GM21447 (cell line): Measurements from ENCODE around the gene CIDEB.
A peak's percentile ranks its signal among the peaks of the same experiment; 100 is the strongest.
"Not testable (repeated sequence)": the region's sequence is repeated elsewhere in the genome, so short reads cannot be mapped to it uniquely, and the experiment has no call there.

Experiments used
- ATAC-seq: cut with Tn5 transposase; IDR thresholded peaks from one replicate; pipeline ENCODE4 v1.9.1; 2021; ENCODE audit not compliant: unreplicated experiment

Gene CIDEB

DNA sequence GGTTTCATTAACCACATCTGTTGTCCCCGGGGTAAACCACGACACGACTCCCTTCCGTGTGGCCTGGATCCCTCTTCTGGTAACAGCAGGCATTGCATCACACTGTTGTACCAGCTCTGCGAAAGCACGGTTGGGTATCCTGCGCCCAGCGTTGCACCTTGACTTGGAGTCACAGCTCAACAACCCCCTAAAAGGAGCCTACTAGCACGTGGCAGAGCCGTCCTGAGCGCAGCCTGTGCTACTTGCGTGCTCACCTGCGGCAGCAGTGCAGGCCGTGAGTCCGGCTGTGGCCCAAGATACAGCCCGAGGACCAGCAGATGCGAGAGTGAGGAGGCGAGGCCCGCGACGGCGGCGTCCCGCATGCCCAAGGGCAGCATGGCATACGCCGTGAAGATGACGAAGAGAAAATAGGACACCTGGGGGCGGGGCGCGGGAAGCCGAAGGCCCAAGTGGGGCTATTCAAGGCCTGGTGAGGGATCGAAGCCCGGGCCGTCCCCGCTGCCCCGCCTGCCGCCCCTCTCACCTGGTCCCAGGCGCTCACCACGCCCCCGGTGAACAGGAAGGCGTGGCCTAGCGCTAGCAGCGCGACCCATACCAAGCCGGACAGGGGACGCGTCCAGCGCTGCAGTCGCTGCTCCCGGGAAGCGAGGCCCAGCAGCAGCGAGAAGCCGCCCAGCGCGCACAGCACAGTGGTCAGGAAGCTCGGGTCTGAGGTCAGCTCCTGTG lies 24.7 kb upstream of the CIDEB start:
- ATAC-seq: peak; percentile 85

DNA sequence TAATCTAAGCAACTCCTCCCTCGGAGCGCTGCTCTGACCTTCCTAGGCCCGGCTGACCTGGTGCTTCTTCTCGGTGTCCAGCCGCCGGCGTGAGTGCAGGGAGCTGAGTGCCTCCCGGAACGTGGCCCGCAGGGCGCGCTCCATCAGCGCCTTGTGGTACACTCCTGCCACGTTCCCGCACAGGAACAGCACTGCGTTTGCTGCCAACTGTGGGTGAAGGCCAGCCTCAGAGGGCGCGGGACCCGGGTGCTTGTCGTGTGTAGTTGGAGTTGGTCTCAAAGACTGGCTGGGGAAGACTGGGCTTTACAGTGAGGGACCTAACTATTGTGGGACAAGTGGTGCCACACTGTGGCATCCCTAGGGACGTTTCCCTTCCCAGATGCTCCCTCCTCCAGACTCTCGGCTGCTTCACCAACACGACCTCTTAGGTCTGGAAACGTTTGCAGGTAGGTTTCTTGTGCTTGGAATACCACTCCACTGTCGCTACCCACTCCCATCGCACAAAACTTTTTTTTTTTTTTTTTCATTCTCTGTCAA lies 24.0 kb upstream of the CIDEB start:
- no peak for ATAC-seq

DNA sequence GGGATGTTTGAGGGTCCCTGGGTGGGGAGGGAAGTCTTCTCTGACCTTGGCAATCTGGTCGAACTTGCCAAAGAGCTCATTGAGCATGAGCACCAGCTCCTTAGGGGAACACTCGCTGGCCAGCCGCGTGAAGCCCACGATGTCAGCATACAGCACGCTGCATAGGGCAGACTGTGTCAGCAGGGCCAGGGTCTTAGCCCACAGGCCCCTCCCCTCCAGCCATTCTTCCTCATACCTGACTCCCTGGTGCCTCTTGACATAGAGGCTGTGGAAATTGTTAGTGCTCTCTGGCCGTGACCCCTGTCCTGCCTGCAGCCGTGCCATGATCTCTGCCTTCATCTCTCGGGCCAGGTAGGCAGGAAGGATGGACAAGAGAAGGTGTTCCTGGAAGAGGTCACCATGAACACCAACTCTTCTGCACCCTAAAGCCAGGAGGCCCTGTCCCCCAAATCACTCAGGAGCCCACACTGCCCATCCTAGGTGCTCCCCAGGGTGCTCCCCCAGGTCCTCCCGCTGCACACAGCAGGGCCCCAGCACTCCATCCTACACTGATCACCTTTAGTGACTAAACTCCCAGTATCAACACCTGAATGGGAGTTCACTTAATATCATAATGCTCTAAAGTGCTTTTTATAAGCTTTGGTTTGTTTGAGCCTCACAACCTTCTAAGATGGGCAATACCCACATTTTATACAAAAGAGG lies 23.3 kb upstream of the CIDEB start:
- no peak for ATAC-seq

DNA sequence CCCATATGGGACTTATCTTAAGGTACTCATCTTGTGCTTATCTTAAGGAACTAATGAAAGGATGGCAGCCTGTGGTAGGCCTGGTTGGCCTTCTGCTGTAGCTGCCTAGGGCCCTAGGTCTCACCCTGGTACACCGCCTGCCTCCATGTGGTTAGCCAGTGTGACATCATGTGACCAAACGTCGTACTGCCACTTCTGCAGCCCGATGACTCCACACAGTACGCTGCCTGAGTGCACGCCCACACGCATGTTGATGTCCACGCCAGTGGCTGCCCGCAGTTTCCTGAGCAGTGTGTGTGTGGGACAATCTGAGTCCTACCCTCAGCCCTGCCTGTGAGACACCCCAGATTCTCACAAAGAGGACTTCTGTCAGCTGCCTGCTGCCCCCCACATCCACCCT lies 22.0 kb upstream of the CIDEB start:
- no peak for ATAC-seq

DNA sequence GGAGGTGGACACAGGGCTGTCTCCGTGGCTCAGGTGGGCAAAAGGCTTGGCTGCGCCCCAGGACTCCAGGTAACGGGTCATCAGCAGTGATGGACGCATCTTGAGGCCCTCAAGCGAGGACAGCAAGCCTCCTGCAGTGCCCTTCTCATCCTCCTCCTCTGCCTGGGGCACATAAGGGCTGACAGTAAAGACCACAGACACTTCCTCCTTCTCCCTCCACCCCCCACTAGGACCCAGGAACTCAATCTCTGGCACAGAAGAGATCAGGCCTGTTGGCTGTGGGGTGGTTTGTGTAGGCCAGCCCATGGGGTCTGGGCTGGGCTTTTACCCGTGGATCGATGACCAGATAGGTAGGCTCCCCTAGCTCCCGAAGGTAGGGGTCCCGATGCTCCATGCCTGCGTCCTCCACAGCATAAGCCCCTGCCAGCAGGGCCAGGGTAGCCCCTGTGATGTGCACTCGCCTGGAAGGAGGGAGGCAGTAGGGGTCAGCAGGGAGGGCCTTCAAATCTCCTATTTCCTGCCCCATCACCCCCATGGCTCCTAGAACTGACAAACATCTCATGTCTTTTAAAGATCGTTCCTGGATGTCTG lies 21.4 kb upstream of the CIDEB start:
- ATAC-seq: no peak

DNA sequence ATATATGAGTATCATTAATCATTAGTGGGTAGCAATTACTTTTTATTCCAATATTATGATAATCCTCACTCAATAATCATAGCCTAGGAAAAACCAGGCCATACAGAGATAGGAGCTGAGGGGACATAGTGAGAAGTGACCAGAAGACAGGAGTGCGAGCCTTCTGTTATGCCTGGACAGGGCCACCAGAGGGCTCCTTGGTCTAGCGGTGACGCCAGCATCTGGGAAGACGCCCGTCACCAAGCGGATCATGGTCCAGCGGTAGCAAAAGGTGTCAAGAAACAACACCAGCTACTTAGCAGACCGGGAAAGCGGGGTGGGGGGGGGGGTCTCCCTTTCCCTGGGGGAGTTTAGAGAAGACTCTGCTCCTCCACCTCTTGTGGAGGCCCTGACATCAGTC lies 20.1 kb upstream of the CIDEB start:
- not testable (repeated sequence) for ATAC-seq

DNA sequence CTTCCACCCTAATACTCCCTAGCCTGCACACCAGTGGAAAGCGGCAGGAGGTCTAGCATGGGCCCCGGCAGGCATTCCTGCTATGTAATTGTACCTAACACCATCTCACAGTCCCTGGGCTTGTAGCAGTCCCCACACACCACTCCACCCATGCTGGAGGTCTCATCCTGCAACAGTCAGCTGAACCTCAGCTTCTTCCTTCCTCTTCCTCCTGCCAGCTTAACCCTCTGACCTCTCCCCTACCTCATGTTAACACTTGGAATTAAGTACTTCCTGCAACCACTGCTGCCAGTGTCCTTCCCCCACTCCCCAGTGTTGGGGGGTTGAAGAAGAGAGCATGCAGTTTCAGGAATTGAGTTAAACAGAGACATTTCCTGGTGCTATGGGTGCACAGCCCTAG lies 19.5 kb upstream of the CIDEB start:
- no peak for ATAC-seq

DNA sequence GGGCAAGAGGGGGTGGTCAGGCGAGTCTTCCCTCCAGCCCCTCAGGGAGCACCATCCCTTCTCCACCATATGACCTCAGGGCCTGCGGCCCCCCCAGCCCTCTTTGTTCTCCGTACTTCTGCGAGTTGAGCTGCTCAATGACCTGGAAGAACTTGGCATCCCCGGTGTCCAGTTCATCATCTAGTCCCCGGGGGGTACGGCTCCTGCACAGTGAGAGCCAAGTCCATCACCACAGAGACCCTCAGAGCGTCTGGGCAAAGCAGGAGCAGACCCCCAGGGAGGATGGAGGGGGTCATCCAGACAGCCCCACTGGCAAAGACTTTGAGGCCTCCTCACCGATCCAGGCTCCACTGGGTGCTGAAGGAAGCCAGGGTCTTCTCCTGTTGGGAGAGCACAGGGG lies 18.2 kb upstream of the CIDEB start:
- no peak for ATAC-seq

DNA sequence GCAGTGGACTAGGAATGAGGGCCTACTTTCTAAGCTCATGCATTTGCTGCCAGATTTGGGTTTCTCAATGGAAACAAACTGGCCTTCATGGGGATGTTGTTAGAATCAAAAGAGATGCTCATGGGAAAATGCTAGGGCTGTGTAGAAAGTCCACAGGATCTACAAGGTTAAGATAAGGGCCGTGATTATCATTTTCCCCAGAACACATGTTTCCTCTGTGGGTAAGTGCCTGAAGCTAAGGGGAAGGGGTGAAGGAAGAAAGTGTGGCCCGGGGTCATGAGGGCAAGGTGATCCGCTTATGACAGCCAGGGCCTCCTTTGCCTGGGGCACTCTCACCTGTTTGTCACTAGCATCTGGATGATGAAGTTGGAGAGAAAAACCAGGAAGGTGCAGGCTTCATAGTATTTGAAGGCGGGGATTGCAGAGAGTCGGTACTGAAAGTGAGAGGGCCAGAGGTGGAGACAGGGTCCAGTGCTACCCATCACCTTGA lies 17.3 kb upstream of the CIDEB start:
- ATAC-seq: no peak

DNA sequence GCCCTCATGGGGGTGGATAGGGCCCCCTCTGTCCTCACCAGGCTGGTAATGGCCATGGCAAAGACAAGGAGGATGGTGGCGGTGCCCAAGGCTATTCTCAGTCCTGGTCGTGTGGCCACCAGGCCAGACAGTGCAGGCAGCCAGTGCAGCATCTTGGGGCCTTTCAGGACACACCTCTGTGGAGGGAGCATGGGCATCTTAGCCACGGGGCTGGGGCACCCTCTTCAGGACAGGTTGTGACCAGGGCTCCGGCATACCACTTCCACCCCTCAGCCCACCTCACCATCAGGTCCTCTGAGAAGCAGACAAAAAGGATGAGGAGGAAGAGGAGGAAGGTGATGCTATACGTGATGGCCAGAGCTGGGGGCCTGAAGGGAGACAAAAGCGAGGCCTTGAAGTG lies 16.2 kb upstream of the CIDEB start:
- no peak for ATAC-seq

DNA sequence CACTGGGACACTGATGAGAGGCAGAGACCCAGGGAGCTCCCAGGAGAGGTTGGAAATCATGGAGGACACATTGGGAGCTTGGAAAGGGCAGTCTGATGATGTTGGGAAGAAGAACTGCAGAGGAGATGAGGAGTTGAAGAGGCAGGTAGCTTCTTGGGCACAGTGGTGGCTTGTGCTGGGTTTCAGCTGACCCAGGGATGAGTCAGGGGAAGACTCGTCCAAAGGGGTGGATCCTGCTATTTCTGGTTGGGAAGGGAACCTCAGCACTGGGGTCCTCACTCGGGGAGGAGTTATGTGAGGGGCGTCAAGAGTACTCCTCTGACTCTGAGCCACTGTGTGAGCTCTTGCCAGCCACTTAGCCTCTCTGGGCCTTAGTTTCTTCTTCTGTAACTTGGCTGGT lies 15.6 kb upstream of the CIDEB start:
- no peak for ATAC-seq

DNA sequence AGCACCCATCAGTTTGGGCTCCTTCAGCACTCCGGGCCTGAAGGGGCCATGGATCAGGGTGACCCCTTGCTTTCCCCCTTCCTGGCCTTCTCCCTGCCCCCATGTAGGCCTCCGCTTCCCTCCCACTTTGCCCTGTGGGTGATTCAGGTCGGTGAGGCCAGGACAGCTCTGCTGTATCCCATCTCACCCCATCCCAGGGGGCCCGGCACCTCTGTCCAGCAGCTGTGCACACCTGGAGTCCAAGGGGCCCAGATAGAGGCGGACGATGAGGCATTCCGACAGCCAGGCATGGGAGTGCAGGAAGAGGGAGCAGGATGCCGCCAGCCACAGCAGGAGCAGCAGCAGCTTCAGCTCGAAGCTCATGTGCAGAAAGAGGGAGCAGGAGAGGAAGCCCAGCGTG lies 14.9 kb upstream of the CIDEB start:
- no peak for ATAC-seq

DNA sequence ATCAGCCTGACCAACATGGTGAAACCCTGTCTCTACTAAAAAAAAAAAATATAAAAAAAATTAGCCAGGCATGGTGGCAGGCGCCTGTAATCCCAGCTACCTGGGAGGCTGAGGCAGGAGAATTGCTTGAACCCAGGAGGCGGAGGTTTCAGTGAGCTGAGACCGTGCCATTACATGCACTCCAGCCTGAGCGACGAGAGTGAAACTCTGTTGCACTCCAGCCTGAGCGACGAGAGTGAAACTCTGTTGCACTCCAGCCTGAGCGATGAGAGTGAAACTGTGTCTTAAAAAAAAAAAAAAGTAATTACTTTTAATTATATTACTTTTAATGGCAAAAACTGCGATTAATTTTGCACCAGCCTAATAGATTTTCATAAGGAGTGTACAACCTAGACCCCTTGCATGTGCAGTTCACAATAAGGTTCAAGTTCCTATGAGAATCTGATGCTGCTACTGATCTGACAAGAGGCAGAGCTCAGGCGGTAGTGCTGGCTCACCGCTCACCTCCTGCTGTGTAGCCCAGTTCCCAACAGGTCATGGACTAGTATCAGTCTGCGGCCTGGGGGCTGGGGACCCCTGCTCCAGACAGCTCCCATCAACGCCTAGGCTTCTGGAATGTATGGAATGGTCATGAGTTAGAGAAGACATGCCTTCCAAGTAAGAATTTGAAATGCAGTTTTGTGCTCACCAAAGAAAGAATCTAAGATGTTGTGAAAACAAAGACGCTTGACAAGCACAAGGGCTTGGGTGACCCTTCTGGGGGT lies 13.6 kb upstream of the CIDEB start:
- ATAC-seq: no peak

DNA sequence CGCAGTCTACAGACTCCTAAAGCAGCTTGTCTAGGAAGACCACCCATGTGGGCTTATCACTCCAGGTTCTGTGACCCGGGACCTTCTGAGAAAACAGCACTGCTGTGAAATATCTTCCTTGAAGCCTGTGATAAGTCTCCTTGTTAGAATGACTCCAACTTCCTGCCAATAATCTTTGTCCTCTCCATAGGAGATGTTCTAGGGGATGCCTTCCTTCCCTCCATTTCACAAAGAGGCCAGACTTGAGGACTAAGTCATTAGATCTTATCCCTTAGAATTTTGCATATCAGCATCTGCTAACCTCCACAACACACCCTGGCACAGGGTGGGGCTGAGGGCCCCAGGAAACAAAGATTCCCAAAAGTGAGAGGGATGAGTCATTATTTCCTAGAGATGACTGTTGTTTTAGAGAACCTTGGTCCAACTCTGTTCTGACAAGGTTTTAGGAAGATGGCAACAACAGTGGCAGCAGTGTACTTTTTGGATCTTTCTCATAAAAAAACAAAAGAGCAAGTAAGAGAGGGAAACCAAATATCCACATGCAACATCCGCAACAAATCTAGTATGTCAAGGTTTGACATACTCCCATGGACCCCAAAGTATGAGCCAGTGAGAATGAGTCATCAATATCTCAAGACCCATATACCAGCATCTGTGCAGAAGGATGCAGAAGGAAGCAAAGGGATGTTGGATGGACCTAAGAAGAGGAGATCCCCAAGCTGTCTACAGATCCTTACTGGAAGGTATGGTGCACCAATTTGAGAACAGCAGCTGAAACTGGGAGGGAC lies 9.6 kb upstream of the CIDEB start:
- no peak for ATAC-seq

DNA sequence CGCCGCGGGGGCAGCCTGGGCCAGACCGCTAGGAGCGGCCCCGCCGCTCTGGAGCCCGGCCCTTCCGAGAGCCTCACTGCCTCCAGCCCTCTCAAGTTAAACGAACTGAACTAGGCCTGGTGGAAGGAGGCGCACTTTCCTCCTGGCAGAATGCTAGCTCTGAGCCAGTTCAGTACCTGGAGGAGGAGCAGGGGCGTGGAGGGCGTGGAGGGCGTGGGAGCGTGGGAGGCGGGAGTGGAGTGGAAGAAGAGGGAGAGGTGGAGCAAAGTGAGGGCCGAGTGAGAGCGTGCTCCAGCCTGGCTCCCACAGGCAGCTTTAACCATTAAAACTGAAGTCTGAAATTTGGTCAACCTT lies 8.8 kb upstream of the CIDEB start:
- no peak for ATAC-seq

DNA sequence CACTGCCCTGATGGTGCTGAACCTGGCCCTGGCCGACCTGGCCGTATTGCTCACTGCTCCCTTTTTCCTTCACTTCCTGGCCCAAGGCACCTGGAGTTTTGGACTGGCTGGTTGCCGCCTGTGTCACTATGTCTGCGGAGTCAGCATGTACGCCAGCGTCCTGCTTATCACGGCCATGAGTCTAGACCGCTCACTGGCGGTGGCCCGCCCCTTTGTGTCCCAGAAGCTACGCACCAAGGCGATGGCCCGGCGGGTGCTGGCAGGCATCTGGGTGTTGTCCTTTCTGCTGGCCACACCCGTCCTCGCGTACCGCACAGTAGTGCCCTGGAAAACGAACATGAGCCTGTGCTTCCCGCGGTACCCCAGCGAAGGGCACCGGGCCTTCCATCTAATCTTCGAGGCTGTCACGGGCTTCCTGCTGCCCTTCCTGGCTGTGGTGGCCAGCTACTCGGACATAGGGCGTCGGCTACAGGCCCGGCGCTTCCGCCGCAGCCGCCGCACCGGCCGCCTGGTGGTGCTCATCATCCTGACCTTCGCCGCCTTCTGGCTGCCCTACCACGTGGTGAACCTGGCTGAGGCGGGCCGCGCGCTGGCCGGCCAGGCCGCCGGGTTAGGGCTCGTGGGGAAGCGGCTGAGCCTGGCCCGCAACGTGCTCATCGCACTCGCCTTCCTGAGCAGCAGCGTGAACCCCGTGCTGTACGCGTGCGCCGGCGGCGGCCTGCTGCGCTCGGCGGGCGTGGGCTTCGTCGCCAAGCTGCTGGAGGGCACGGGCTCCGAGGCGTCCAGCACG lies 8.2 kb upstream of the CIDEB start:
- no peak for ATAC-seq

DNA sequence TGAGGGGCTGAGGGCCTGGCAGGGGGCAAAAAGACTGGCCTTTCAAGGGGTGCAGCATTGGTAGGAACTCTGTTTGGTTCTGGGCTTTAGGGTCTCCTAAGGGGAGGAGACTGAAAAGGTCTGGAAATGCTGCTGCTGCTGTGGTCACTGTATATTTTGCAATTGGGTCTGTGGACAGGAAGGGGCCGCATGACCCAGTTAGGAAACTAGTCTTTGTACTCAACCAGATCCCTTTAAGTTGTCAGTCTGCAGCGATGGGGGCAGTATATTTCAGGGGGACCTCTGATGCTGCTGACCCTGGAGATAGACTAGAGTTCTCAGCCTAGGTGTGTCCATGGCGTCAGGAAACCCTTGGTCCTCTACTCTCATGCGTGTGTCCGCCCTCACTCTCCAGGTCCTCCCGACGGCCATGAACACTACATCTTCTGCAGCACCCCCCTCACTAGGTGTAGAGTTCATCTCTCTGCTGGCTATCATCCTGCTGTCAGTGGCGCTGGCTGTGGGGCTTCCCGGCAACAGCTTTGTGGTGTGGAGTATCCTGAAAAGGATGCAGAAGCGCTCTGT lies 7.5 kb upstream of the CIDEB start:
- ATAC-seq: no peak

DNA sequence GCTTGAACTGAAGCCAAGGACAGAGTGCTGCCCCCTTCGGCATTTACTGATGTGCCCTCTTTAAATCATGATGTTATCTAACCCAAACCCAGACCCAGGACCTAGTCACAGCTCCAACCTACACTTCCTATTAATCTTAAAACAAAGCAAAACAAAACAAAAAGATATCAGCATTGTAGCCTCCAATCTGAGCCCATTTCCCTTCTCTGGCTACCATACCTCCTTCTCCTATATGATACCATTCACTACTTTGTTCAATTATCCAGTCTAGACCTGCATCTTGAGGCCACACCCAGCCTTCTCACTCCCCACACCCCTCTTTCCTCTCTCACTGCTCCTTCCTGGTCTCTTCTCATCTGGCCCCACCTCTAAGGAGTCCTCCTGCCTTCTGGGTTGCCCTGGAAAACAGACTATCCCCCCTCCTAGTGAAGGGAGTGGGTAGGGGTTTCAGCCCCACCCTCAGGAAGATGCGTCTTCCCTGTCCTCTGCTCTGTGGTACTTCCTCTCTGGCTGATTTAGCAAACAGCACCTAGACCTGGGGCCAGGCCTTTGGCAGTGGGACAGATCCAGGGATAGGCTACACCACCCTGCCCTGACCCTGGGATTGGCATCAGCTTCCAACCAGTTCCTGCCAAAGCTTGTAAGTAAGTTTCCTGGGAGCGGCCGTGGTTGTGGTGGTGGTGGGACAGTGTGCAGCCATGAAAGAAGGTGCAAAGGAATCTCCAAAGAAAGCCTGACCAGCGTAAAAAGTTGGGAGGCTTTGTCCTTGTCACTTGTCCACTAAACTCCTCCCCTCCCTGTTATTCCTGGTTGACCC lies 6.8 kb upstream of the CIDEB start:
- ATAC-seq: no peak

DNA sequence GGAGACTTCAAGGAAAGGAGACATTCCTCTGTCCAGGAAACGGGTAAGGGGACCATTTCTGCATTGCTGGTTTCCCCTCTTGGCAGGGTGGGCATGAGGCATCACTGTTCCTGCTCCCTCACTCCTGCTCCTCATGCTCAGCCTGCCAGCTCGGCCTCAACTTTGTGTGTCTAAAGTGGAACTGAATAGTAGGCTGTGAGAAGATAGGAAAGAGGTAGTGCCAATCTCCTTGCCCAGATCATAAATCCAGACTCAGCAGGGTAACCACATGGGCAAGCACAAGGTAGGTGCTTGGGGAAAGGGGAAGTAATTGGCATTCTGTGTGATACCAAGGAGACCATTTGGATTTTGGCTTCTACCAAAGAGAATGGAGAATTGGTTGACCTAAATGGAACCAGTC lies 6.1 kb upstream of the CIDEB start:
- ATAC-seq: no peak
